Peyer's patch (tissue), 4 donors: ENCODE data around the gene PSMC6.

Experiments
- CTCF ChIP-seq, 6 experiments: fragments of 450-650 bp in 4 of 6; fragments of 200-600 bp in 2 of 6; sonication (generic) in 1 of 6; IDR thresholded peaks; one replicate each; pipeline ENCODE4 v1.5.1; 2017 to 2019; ENCODE audit warnings: antibody characterized with exemption in 6 of 6, mild to moderate bottlenecking in 3 of 6, moderate library complexity in 1 of 6
- POLR2A ChIP-seq, 2 donors: fragments of 450-650 bp; IDR thresholded peaks; one replicate each; pipeline ENCODE4 v1.5.1; 2017; ENCODE audit warnings: antibody characterized with exemption in 2 of 2, mild to moderate bottlenecking in 2 of 2, moderate library complexity in 2 of 2

GRCh38 chr14:52660325-52660724 is 46.7 kb upstream of the PSMC6 start:
- TF ChIP-seq POLR2A (IDR thresholded peaks at IDR 0.05): no peak
- TF ChIP-seq CTCF (IDR thresholded peaks at IDR 0.05): no peak
